PFSK-1 (cell line): ENCODE measurements around the gene IL18R1.

Experiments used
- FOXP2 ChIP-seq: optimal IDR thresholded peaks from 2 replicates; pipeline ENCODE3; 2011; ENCODE audit warnings: borderline replicate concordance, control low read depth, inconsistent platforms; ENCODE audit not compliant: insufficient read depth; ENCODE audit errors: extremely low read length, extremely low read depth
- POLR2AphosphoS5 ChIP-seq: IDR thresholded peaks from 2 replicates; pipeline ENCODE4 v1.6.1; 2012; ENCODE audit warnings: low read depth, mild to moderate bottlenecking, control low read depth, low read length, moderate library complexity
- SIN3A ChIP-seq: IDR thresholded peaks from 2 replicates; pipeline ENCODE4 v1.6.1; 2012; ENCODE audit warnings: mild to moderate bottlenecking, low read length, moderate library complexity, borderline replicate concordance; ENCODE audit not compliant: insufficient read depth
- TAF1 ChIP-seq: IDR thresholded peaks from 2 replicates; pipeline ENCODE4 v1.6.1; 2012; ENCODE audit warnings: low read length, control low read depth, borderline replicate concordance; ENCODE audit not compliant: insufficient read depth
- TF ChIP-seq, protein P1 (sequence below), 2 experiments: IDR thresholded peaks; 2 replicates each; pipeline versions ENCODE4 v1.6.1 to v1.8.0; 2011 to 2012; ENCODE audit warnings: low read depth in 2 of 2, low read length in 2 of 2, control low read depth in 1 of 2, inconsistent platforms in 1 of 2, mild to moderate bottlenecking in 1 of 2, moderate library complexity in 1 of 2; ENCODE audit not compliant: insufficient read depth in 1 of 2

DNA sequence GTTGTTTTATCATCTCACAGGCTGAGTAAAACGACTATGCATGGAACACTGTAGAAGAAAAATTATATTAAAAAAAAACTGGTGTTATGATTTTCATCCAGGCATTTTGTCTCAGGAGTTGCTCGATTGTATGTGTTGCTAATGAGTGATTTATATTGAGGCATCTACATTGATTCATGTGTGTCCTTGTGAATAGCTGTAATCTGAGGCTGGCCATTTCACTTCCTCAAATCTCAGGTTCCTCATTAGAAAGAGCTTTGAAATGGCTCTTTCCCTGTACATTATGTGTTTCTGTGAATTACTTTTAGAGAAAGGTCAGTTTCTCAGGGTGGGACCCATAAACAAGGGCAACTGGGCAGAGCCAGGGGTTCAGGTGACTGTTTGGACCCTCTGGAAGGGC lies 2.3 kb downstream of the IL18R1 start:
- no peak for TF ChIP-seq TAF1
- TF ChIP-seq SIN3A: no peak
- no peak for TF ChIP-seq POLR2AphosphoS5
- TF ChIP-seq, protein P1, sequence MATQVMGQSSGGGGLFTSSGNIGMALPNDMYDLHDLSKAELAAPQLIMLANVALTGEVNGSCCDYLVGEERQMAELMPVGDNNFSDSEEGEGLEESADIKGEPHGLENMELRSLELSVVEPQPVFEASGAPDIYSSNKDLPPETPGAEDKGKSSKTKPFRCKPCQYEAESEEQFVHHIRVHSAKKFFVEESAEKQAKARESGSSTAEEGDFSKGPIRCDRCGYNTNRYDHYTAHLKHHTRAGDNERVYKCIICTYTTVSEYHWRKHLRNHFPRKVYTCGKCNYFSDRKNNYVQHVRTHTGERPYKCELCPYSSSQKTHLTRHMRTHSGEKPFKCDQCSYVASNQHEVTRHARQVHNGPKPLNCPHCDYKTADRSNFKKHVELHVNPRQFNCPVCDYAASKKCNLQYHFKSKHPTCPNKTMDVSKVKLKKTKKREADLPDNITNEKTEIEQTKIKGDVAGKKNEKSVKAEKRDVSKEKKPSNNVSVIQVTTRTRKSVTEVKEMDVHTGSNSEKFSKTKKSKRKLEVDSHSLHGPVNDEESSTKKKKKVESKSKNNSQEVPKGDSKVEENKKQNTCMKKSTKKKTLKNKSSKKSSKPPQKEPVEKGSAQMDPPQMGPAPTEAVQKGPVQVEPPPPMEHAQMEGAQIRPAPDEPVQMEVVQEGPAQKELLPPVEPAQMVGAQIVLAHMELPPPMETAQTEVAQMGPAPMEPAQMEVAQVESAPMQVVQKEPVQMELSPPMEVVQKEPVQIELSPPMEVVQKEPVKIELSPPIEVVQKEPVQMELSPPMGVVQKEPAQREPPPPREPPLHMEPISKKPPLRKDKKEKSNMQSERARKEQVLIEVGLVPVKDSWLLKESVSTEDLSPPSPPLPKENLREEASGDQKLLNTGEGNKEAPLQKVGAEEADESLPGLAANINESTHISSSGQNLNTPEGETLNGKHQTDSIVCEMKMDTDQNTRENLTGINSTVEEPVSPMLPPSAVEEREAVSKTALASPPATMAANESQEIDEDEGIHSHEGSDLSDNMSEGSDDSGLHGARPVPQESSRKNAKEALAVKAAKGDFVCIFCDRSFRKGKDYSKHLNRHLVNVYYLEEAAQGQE (IDR thresholded peaks at IDR 0.05; ENCODE audit: insufficient read depth in 1 of 2, low read depth in 2 of 2, low read length in 2 of 2): no peak
- TF ChIP-seq FOXP2: no peak
